H1 (cell line): ENCODE measurements around the gene ERCC3. TPM values are rescaled to one million over a fixed set of nuclear protein-coding genes. Genes with fewer than 3 reads are reported as not detected.

Experiments used
- CTCF ChIA-PET: fragments of 300-600 bp; sonication (Branson Sonifier 250); formaldehyde crosslinking; loops from one replicate; lab custom pipeline; 2021; ENCODE audit not compliant: partially characterized antibody; lab: Charles Lee
- POLR2A ChIA-PET: fragments of 300-600 bp; sonication (Branson Sonifier 250); formaldehyde crosslinking; loops from one replicate; lab custom pipeline; 2021; ENCODE audit warnings: inconsistent platforms; ENCODE audit not compliant: partially characterized antibody; lab: Charles Lee
- DNase-seq, 2 experiments: peaks; one replicate each; pipeline versions ENCODE4 v3.0.0 to v3.0.0-alpha.2; 2010 to 2022; ENCODE audit warnings: low spot score in 2 of 2, low read depth in 1 of 2, mixed read lengths in 1 of 2
- FAIRE-seq: peaks from 2 replicates; lab custom pipeline; 2011; peaks lifted over from hg19 to GRCh38; lab: Jason Lieb, UNC
- H2AFZ ChIP-seq: 2 replicates; pipeline ENCODE4 v1.8.1; 2012; ENCODE audit warnings: low read length, inconsistent platforms
- H2AK5ac ChIP-seq: 2 replicates; pipeline ENCODE4 v1.6.1; 2013; ENCODE audit warnings: low read depth, low read length
- H2BK120ac ChIP-seq: replicated peaks from 2 replicates; pipeline ENCODE3; 2013; ENCODE audit warnings: low read depth, low read length, inconsistent platforms
- H2BK12ac ChIP-seq: 2 replicates; pipeline ENCODE4 v1.6.1; 2013; ENCODE audit warnings: low read depth, low read length
- H2BK15ac ChIP-seq: 2 replicates; pipeline ENCODE4 v1.6.1; 2013; ENCODE audit warnings: low read length
- H2BK20ac ChIP-seq: 2 replicates; pipeline ENCODE4 v1.6.1; 2013; ENCODE audit warnings: low read length
- H2BK5ac ChIP-seq: 2 replicates; pipeline ENCODE4 v1.6.1; 2013; ENCODE audit warnings: low read depth, low read length
- H3K14ac ChIP-seq: 2 replicates; pipeline ENCODE4 v1.6.1; 2013; ENCODE audit warnings: inconsistent platforms; ENCODE audit not compliant: insufficient read length
- H3K18ac ChIP-seq: 2 replicates; pipeline ENCODE4 v1.6.1; 2013; ENCODE audit warnings: low read length; ENCODE audit errors: extremely low read depth
- H3K23ac ChIP-seq: 2 replicates; pipeline ENCODE4 v1.6.1; 2013; ENCODE audit warnings: inconsistent platforms; ENCODE audit not compliant: insufficient read length
- H3K23me2 ChIP-seq: 2 replicates; pipeline ENCODE4 v1.6.1; 2013; ENCODE audit warnings: low read depth, low read length
- H3K27ac ChIP-seq: 2 replicates; pipeline ENCODE4 v1.6.1; 2011; ENCODE audit warnings: low read depth, low read length, inconsistent platforms
- H3K27me3 ChIP-seq, 4 experiments: replicated peaks in 1 of 4; 1 replicate in 1 of 4; 2 replicates in 3 of 4; pipeline versions ENCODE4 v1.6.1 to v1.8.1; 2011 to 2013; ENCODE audit warnings: low read length in 3 of 4, mild to moderate bottlenecking in 3 of 4, inconsistent platforms in 2 of 4, mixed read lengths in 2 of 4, moderate library complexity in 1 of 4; ENCODE audit not compliant: control insufficient read depth in 3 of 4, insufficient read depth in 3 of 4; ENCODE audit errors: extremely low read depth in 1 of 4
- H3K36me3 ChIP-seq, 4 experiments: 2 replicates each; pipeline versions ENCODE4 v1.6.1 to v1.8.1; 2011 to 2013; ENCODE audit warnings: mild to moderate bottlenecking in 4 of 4, low read length in 3 of 4, moderate library complexity in 2 of 4, control low read depth in 1 of 4, inconsistent platforms in 1 of 4; ENCODE audit not compliant: insufficient read depth in 4 of 4, control insufficient read depth in 2 of 4
- H3K4ac ChIP-seq: replicated peaks from 2 replicates; pipeline ENCODE3; 2013; ENCODE audit warnings: low read length, low read depth, mixed read lengths, inconsistent platforms; ENCODE audit not compliant: insufficient read length
- H3K4me1 ChIP-seq, 4 experiments: replicated peaks in 1 of 4; 1 replicate in 1 of 4; 2 replicates in 3 of 4; pipeline versions ENCODE4 v1.6.1 to v1.8.1; 2011 to 2013; ENCODE audit warnings: low read length in 3 of 4, inconsistent platforms in 2 of 4, mixed read lengths in 1 of 4; ENCODE audit not compliant: insufficient read depth in 4 of 4, control insufficient read depth in 3 of 4
- H3K4me2 ChIP-seq, 2 experiments: 2 replicates each; pipeline versions ENCODE4 v1.6.1 to v1.8.1; 2011 to 2013; ENCODE audit warnings: low read depth in 2 of 2, low read length in 2 of 2, control low read depth in 1 of 2, inconsistent platforms in 1 of 2, mild to moderate bottlenecking in 1 of 2; ENCODE audit not compliant: insufficient read depth in 1 of 2
- H3K4me3 ChIP-seq, 4 experiments: fragments of 200-600, 300-600 bp in 1 of 4; sonication (generic), shearing (Covaris generic), sonication (Bioruptor Twin) in 1 of 4; 2 replicates each; pipeline versions ENCODE4 v1.5.1 to v1.8.1; 2011 to 2016; ENCODE audit warnings: low read length in 4 of 4, low read depth in 3 of 4, control low read depth in 2 of 4, inconsistent platforms in 2 of 4, mild to moderate bottlenecking in 2 of 4, mixed read lengths in 1 of 4, moderate library complexity in 1 of 4; ENCODE audit not compliant: insufficient read depth in 2 of 4; ENCODE audit errors: extremely low read depth in 1 of 4
- H3K56ac ChIP-seq: replicated peaks from 2 replicates; pipeline ENCODE3; 2013; ENCODE audit warnings: low read depth, mild to moderate bottlenecking, mixed read lengths, low read length, inconsistent platforms; ENCODE audit not compliant: insufficient read length
- H3K79me1 ChIP-seq: 2 replicates; pipeline ENCODE4 v1.6.1; 2013; ENCODE audit warnings: low read depth, low read length, control low read depth
- H3K79me2 ChIP-seq, 2 experiments: 2 replicates each; pipeline versions ENCODE4 v1.6.1 to v1.8.1; 2012 to 2013; ENCODE audit warnings: low read length in 2 of 2, mild to moderate bottlenecking in 2 of 2, inconsistent platforms in 1 of 2; ENCODE audit not compliant: insufficient read depth in 2 of 2, control insufficient read depth in 1 of 2
- H3K9ac ChIP-seq, 4 experiments: replicated peaks in 1 of 4; 1 replicate in 1 of 4; 2 replicates in 3 of 4; pipeline versions ENCODE4 v1.6.1 to v1.8.1; 2011 to 2013; ENCODE audit warnings: low read depth in 3 of 4, low read length in 3 of 4, control low read depth in 2 of 4, mild to moderate bottlenecking in 2 of 4, moderate library complexity in 2 of 4, inconsistent platforms in 1 of 4; ENCODE audit errors: extremely low read depth in 1 of 4
- H3K9me3 ChIP-seq, 2 experiments: 2 replicates each; pipeline versions ENCODE4 v1.6.1 to v1.8.1; 2012 to 2013; ENCODE audit warnings: mild to moderate bottlenecking in 2 of 2, moderate library complexity in 2 of 2, control low read depth in 1 of 2, inconsistent platforms in 1 of 2, low read depth in 1 of 2, low read length in 1 of 2, mixed read lengths in 1 of 2; ENCODE audit not compliant: insufficient read depth in 2 of 2
- H4K20me1 ChIP-seq, 2 experiments: replicated peaks in 1 of 2; 2 replicates each; pipeline versions ENCODE3 to v1.8.1; 2011 to 2013; ENCODE audit warnings: inconsistent platforms in 2 of 2, low read length in 2 of 2, mild to moderate bottlenecking in 1 of 2; ENCODE audit not compliant: insufficient read depth in 2 of 2, control insufficient read depth in 1 of 2
- H4K5ac ChIP-seq: 2 replicates; pipeline ENCODE4 v1.6.1; 2013; ENCODE audit warnings: low read length, low read depth, mixed read lengths, inconsistent platforms; ENCODE audit not compliant: insufficient read length
- H4K8ac ChIP-seq: 2 replicates; pipeline ENCODE4 v1.8.0; 2013; ENCODE audit warnings: mild to moderate bottlenecking, moderate library complexity, low read length, inconsistent platforms; ENCODE audit not compliant: insufficient read depth; ENCODE audit errors: extremely low read depth
- H4K91ac ChIP-seq: replicated peaks from 2 replicates; pipeline ENCODE3; 2013; ENCODE audit warnings: low read length, mixed read lengths, inconsistent platforms; ENCODE audit not compliant: insufficient read length
- BCL11A ChIP-seq, 2 experiments: IDR thresholded peaks; one replicate each; pipeline ENCODE4 v1.6.1; 2011; ENCODE audit warnings: low read depth in 2 of 2, low read length in 2 of 2, mild to moderate bottlenecking in 2 of 2
- CBX8 ChIP-seq: fragments of 300-800, 300-1000 bp; sonication (generic); IDR thresholded peaks from 2 replicates; pipeline ENCODE4 v1.7.1; 2016; ENCODE audit warnings: low read depth, low read length, borderline replicate concordance
- CREB1 ChIP-seq: IDR thresholded peaks from 2 replicates; pipeline ENCODE4 v1.6.1; 2012; ENCODE audit warnings: inconsistent platforms
- FOSL1 ChIP-seq: IDR thresholded peaks from 2 replicates; pipeline ENCODE4 v1.6.1; 2011; ENCODE audit warnings: mild to moderate bottlenecking, low read depth, low read length, moderate library complexity; ENCODE audit not compliant: insufficient read depth
- KDM4A ChIP-seq: IDR thresholded peaks from one replicate; pipeline ENCODE4 v1.7.1; 2012; ENCODE audit warnings: low read depth, mild to moderate bottlenecking, moderate library complexity, low read length, inconsistent platforms; ENCODE audit not compliant: severe bottlenecking
- PHF8 ChIP-seq: fragments of 200-600 bp; sonication (generic); conservative IDR thresholded peaks from 2 replicates; pipeline ENCODE4 v1.7.1; 2012; ENCODE audit warnings: low read depth, mild to moderate bottlenecking, inconsistent platforms, low read length, moderate library complexity
- POLR2A ChIP-seq, 2 experiments: IDR thresholded peaks; 1 replicate in 1 of 2; 2 replicates in 1 of 2; pipeline ENCODE4 v1.6.1; 2011; ENCODE audit warnings: low read depth in 2 of 2, low read length in 2 of 2, mild to moderate bottlenecking in 2 of 2; ENCODE audit errors: control extremely low read depth in 1 of 2
- RAD21 ChIP-seq, 2 experiments: IDR thresholded peaks in 1 of 2; conservative IDR thresholded peaks in 1 of 2; 2 replicates each; pipeline ENCODE4 v1.6.1; 2011; ENCODE audit warnings: low read depth in 2 of 2, low read length in 2 of 2, improper control_type of control experiment in 1 of 2, inconsistent platforms in 1 of 2, mild to moderate bottlenecking in 1 of 2, moderate library complexity in 1 of 2
- RBBP5 ChIP-seq: IDR thresholded peaks from 2 replicates; pipeline ENCODE4 v1.7.1; 2012; ENCODE audit warnings: low read depth, mild to moderate bottlenecking, inconsistent platforms, low read length, moderate library complexity, borderline replicate concordance
- RXRA ChIP-seq: IDR thresholded peaks from 2 replicates; pipeline ENCODE4 v1.6.1; 2011; ENCODE audit warnings: low read depth, mild to moderate bottlenecking, low read length, moderate library complexity; ENCODE audit not compliant: insufficient read depth
- SAP30 ChIP-seq: fragments of 300-600 bp; sonication (generic); IDR thresholded peaks from 2 replicates; pipeline ENCODE4 v1.7.1; 2012; ENCODE audit warnings: low read length, moderate library complexity, mild to moderate bottlenecking, inconsistent platforms; ENCODE audit not compliant: insufficient read depth, insufficient replicate concordance
- TCF12 ChIP-seq: IDR thresholded peaks from 2 replicates; pipeline ENCODE4 v1.6.1; 2011; ENCODE audit warnings: low read depth, mild to moderate bottlenecking, low read length
- WGBS, 2 experiments: shearing (Covaris generic) in 1 of 2; methylation state at CpG; one replicate each; pipeline versions ENCODE4 v1.1.6 to v1.1.7; 2013 to 2015; ENCODE audit warnings: low lambda C conversion rate in 2 of 2, mixed read lengths in 2 of 2, inconsistent platforms in 1 of 2, low coverage in 1 of 2, missing lambda C conversion rate in 1 of 2; ENCODE audit not compliant: insufficient replicate concordance in 2 of 2, insufficient coverage in 1 of 2, insufficient read length in 1 of 2; ENCODE audit errors: extremely low coverage in 1 of 2, missing lambda C conversion rate in 1 of 2; 5-methylcytosine and 5-hydroxymethylcytosine counted together
- polyA plus RNA-seq, 7 experiments: library from polyadenylated mRNA; depleted of rRNA in 3 of 7; stranded (reverse) in 5 of 7; unstranded in 2 of 7; fragments of >200 nt in 5 of 7; fragments of 200-250 nt in 2 of 7; gene quantifications; 1 replicate in 5 of 7; 2 replicates in 1 of 7; 4 replicates in 1 of 7; pipeline versions ENCODE4 v1.2.1 to v1.2.3, GENCODE V29; 2011 to 2013; ENCODE audit warnings: missing spikeins in 2 of 7, mixed read lengths in 2 of 7
- total RNA-seq: library from RNA; stranded (reverse); fragmentation: NEBNext Ultra II Directional; extraction: Animal tissue kit (Norgen Biotek cat#: 25700); gene quantifications from 2 replicates; pipeline ENCODE4 v1.2.1, GENCODE V29; 2021
- TF ChIP-seq, protein P1 (sequence below): IDR thresholded peaks from 2 replicates; pipeline ENCODE4 v1.6.1; 2012; ENCODE audit warnings: inconsistent platforms

ERCC3 gene
- total and polyA plus RNA-seq, 2 of the 8 experiments (the other 6 are each of a cell fraction or from before 2014, with no cell fraction given), result 41.8 to 48.9 TPM

DNA sequence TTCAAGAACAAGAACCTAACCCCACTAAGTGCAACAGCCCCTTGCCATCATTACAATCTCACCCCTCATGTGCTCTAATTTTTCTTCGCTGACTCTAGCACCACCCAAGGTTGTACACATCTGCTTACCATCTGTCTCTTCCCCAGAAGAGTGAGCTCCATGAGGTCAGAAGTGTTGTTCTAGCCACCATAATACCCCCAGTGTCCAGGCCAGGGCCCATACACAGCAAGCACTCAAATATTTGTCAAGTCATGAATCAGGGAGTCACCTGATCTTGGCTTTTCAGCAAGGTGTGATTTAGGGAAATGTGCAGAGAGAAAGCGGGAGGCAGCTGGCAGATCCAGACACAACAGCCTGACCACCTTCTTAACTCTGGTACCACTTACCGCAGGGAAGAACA lies 5.7 kb downstream of the ERCC3 start:
- FAIRE-seq, result no peak
- Histone ChIP-seq H3K23me2 (peaks cover 2% of the 10 kb centered on the region; the same call in 1 of the 2 replicates), H4K8ac (no peak overlapping the region), H3K79me2 (peaks cover 0 to 19% of the 10 kb centered on the region in 2 experiments; a peak in 2 of 4 replicates), H3K56ac (no peak overlapping the region), H3K36me3 (peaks cover 46 to 91% (median 80%) of the 10 kb centered on the region in 4 experiments), H3K27me3 (no peaks in the 10 kb centered on the region), H2AFZ (no peak overlapping the region), H4K5ac (no peak overlapping the region), H3K27ac (no peak overlapping the region), H3K4ac (no peak overlapping the region), H2AK5ac (no peak overlapping the region), H3K9ac (no peak overlapping the region), H2BK15ac (no peak overlapping the region), H4K91ac (no peak overlapping the region), H2BK12ac (no peak overlapping the region), H4K20me1 (peaks cover 0 to 3% of the 10 kb centered on the region in 2 experiments), H3K4me2 (no peak overlapping the region), H2BK5ac (no peak overlapping the region), H3K79me1 (peaks cover 3% of the 10 kb centered on the region; the same call in 1 of the 2 replicates), H3K9me3 (peaks cover 8% of the 10 kb centered on the region in 2 experiments; a peak in 2 of 4 replicates), H3K23ac (no peak overlapping the region), H3K4me3 (no peak overlapping the region), H3K14ac (no peak overlapping the region), H3K18ac (no peak overlapping the region), H3K4me1 (peaks cover 0 to 3% (median 0%) of the 10 kb centered on the region in 4 experiments; a peak in 2 of 7 replicates), H2BK20ac (no peak overlapping the region), H2BK120ac (no peak overlapping the region)
- 95% methylated on average over 3 of the region's 3 CpGs; no CpG with 5 or more reads in 1 of the 2 experiments for WGBS, 2 experiments
- ChIA-PET CTCF (interaction anchor here (2.1 kb wide), 1 partner anchor 91 kb away, joined by 6 read pairs; no protein-coding TSS in a partner anchor), POLR2A (no interaction called here)
- peak in 1 of 2 experiments; percentile 13 for DNase-seq
- TF ChIP-seq RAD21 (IDR thresholded peaks at IDR 0.05 in 1 of 2, conservative IDR thresholded peaks at IDR 0.05 in 1 of 2; ENCODE audit: low read depth in 2 of 2, low read length in 2 of 2) (no peak), BCL11A (IDR thresholded peaks at IDR 0.05; ENCODE audit: low read depth in 2 of 2, low read length in 2 of 2) (no peak), PHF8 (no peak), CBX8 (no peak), POLR2A (IDR thresholded peaks at IDR 0.05; ENCODE audit: control extremely low read depth in 1 of 2, low read depth in 2 of 2, low read length in 2 of 2) (no peak), RBBP5 (no peak), SAP30 (no peak), CREB1 (no peak), FOSL1 (no peak), RXRA (no peak), TCF12 (no peak), KDM4A (no peak)
- TF ChIP-seq, protein P1, sequence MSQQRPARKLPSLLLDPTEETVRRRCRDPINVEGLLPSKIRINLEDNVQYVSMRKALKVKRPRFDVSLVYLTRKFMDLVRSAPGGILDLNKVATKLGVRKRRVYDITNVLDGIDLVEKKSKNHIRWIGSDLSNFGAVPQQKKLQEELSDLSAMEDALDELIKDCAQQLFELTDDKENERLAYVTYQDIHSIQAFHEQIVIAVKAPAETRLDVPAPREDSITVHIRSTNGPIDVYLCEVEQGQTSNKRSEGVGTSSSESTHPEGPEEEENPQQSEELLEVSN, result no peak
